ENCODE results near the gene CADM2. TPM values are rescaled to one million over a fixed set of nuclear protein-coding genes. Genes with fewer than 3 reads are reported as not detected.

Gene CADM2
- total RNA-seq, 1 donor from 2014 or later = 2.9 TPM

GRCh38 chr3:85376131-85376530 is 417.3 kb downstream of the CADM2 start:
- no peaks in the 10 kb centered on the region for H3K9me3 ChIP-seq (ENCODE audit: insufficient read depth, low read depth, low read length)
- DNase-seq (ENCODE audit: low read depth) (no peak), FAIRE-seq (no peak)
- H3K9ac ChIP-seq (ENCODE audit: low read length) = no peak overlapping the region
- Mint-ChIP-seq H3K4me1 (ENCODE audit: low read depth, unreplicated experiment) (no peaks in the 10 kb centered on the region), H3K27me3 (ENCODE audit: low read depth, unreplicated experiment) (no peaks in the 10 kb centered on the region), H3K9me3 (ENCODE audit: unreplicated experiment) (peaks cover 4% of the 10 kb centered on the region), H3K27ac (ENCODE audit: unreplicated experiment) (no peak overlapping the region), H3K4me3 (ENCODE audit: unreplicated experiment) (no peak overlapping the region), H3K36me3 (ENCODE audit: low read depth, unreplicated experiment) (no peaks in the 10 kb centered on the region)
- H3K36me3 ChIP-seq (ENCODE audit: insufficient read depth, low read length) = no peaks in the 10 kb centered on the region
- no peak overlapping the region for H3K4me3 ChIP-seq (ENCODE audit: insufficient read depth, low read depth, low read length)
- no peak overlapping the region for H3K27ac ChIP-seq (ENCODE audit: low read depth, low read length)
- no peaks in the 10 kb centered on the region for H3K27me3 ChIP-seq (ENCODE audit: insufficient read depth, low read length)
- no peak overlapping the region for H2AFZ ChIP-seq (ENCODE audit: low read depth, low read length)
- H3K79me2 ChIP-seq (ENCODE audit: insufficient read depth, low read length) = no peaks in the 10 kb centered on the region
- H3K4me2 ChIP-seq (ENCODE audit: low read length) = no peak overlapping the region
- TF ChIP-seq EZH2 (IDR thresholded peaks at IDR 0.05; ENCODE audit: insufficient read depth, low read length) (no peak), CTCF (IDR thresholded peaks at IDR 0.05; ENCODE audit: insufficient read depth, low read depth, low read length) (no peak)
- H4K20me1 ChIP-seq (ENCODE audit: insufficient read depth, low read length) = no peaks in the 10 kb centered on the region
- H3K4me1 ChIP-seq (ENCODE audit: insufficient read depth, low read length) = no peaks in the 10 kb centered on the region

GRCh38 chr3:85377115-85377514 is 418.3 kb downstream of the CADM2 start:
- H3K4me2 ChIP-seq (ENCODE audit: low read length) = no peak overlapping the region
- no peak for DNase-seq (ENCODE audit: low read depth)
- H3K36me3 Mint-ChIP-seq (ENCODE audit: low read depth, unreplicated experiment) = no peaks in the 10 kb centered on the region
- H3K4me3 ChIP-seq (ENCODE audit: insufficient read depth, low read depth, low read length) = no peak overlapping the region
- no peak overlapping the region for H3K4me3 Mint-ChIP-seq (ENCODE audit: unreplicated experiment)
- H4K20me1 ChIP-seq (ENCODE audit: insufficient read depth, low read length) = no peaks in the 10 kb centered on the region
- no peaks in the 10 kb centered on the region for H3K36me3 ChIP-seq (ENCODE audit: insufficient read depth, low read length)
- H3K27me3 Mint-ChIP-seq (ENCODE audit: low read depth, unreplicated experiment) = no peaks in the 10 kb centered on the region
- H3K79me2 ChIP-seq (ENCODE audit: insufficient read depth, low read length) = no peaks in the 10 kb centered on the region
- no peaks in the 10 kb centered on the region for H3K4me1 Mint-ChIP-seq (ENCODE audit: low read depth, unreplicated experiment)
- no peaks in the 10 kb centered on the region for H3K9me3 ChIP-seq (ENCODE audit: insufficient read depth, low read depth, low read length)
- TF ChIP-seq CTCF (IDR thresholded peaks at IDR 0.05; ENCODE audit: insufficient read depth, low read depth, low read length) (no peak), EZH2 (IDR thresholded peaks at IDR 0.05; ENCODE audit: insufficient read depth, low read length) (no peak)
- FAIRE-seq = no peak
- no peak overlapping the region for H3K27ac ChIP-seq (ENCODE audit: low read depth, low read length)
- no peak overlapping the region for H3K9ac ChIP-seq (ENCODE audit: low read length)
- H2AFZ ChIP-seq (ENCODE audit: low read depth, low read length) = no peak overlapping the region
- no peak overlapping the region for H3K27ac Mint-ChIP-seq (ENCODE audit: unreplicated experiment)
- H3K4me1 ChIP-seq (ENCODE audit: insufficient read depth, low read length) = no peaks in the 10 kb centered on the region
- H3K9me3 Mint-ChIP-seq (ENCODE audit: unreplicated experiment) = peaks cover 4% of the 10 kb centered on the region
- H3K27me3 ChIP-seq (ENCODE audit: insufficient read depth, low read length) = no peaks in the 10 kb centered on the region

- Histone ChIP-seq H3K4me2 (ENCODE audit: low read length) (no peak overlapping the region), H3K4me1 (ENCODE audit: insufficient read depth, low read length) (no peaks in the 10 kb centered on the region), H3K36me3 (ENCODE audit: insufficient read depth, low read length) (no peaks in the 10 kb centered on the region), H3K9ac (ENCODE audit: low read length) (no peak overlapping the region), H3K9me3 (ENCODE audit: insufficient read depth, low read depth, low read length) (no peaks in the 10 kb centered on the region), H3K27ac (ENCODE audit: low read depth, low read length) (no peak overlapping the region), H3K4me3 (ENCODE audit: insufficient read depth, low read depth, low read length) (no peak overlapping the region), H3K27me3 (ENCODE audit: insufficient read depth, low read length) (no peaks in the 10 kb centered on the region), H2AFZ (ENCODE audit: low read depth, low read length) (no peak overlapping the region), H4K20me1 (ENCODE audit: insufficient read depth, low read length) (no peaks in the 10 kb centered on the region), H3K79me2 (ENCODE audit: insufficient read depth, low read length) (no peaks in the 10 kb centered on the region)
- Mint-ChIP-seq H3K36me3 (ENCODE audit: low read depth, unreplicated experiment) (no peaks in the 10 kb centered on the region), H3K27ac (ENCODE audit: unreplicated experiment) (no peak overlapping the region), H3K9me3 (ENCODE audit: unreplicated experiment) (no peaks in the 10 kb centered on the region), H3K4me3 (ENCODE audit: unreplicated experiment) (no peak overlapping the region), H3K4me1 (ENCODE audit: low read depth, unreplicated experiment) (no peaks in the 10 kb centered on the region), H3K27me3 (ENCODE audit: low read depth, unreplicated experiment) (no peaks in the 10 kb centered on the region)
- DNase-seq (ENCODE audit: low read depth) (no peak), FAIRE-seq (no peak)
- TF ChIP-seq EZH2 (IDR thresholded peaks at IDR 0.05; ENCODE audit: insufficient read depth, low read length) (no peak), CTCF (IDR thresholded peaks at IDR 0.05; ENCODE audit: insufficient read depth, low read depth, low read length) (no peak)
Observed at GRCh38 chr3:85384372-85384771, 425.6 kb downstream of the CADM2 start.
